GM12801 (cell line): Measurements from ENCODE around the gene SUSD4.

Experiments used
- TF ChIP-seq, protein P1 (sequence below): IDR thresholded peaks from one replicate; pipeline ENCODE4 v1.5.1; 2011; ENCODE audit warnings: control low read depth; ENCODE audit not compliant: insufficient read length; ENCODE audit errors: extremely low read depth

The SUSD4 gene

DNA sequence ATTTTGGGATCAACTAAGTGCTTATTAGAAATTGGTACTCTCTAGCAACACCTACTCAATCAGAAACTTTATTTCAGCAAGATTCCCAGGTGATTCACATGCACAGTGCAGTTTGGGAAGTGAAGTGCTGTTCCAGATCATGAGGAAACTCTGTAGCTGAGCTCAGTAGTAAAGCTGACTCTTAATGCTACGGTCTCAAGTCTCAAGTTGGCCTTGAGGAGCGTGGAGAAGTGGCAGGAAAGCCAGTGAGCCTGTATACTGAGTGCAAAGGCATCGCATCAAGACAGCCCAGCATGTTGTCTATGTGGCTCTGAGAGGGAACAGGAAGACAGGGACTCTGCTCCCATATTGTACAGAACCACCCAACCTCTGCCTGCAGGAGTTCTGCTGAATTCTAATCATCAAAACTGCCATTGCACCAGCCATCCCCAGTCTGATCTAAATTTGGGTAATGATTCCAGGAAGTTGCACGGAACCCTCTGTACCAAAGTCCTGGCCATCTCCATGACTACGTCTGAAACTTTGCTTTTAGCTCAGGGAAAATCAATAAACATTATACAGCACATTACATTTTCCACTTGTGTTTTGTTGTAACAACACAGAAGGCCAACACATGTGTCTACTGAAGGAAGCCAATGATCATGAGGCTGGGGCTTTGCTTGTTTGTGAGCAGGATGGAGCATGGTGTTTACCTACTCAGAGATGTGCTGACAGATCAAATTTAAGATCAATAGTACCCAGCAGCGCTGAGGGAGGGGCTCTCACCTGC is 115.8 kb downstream of the SUSD4 start:
- TF ChIP-seq, protein P1, sequence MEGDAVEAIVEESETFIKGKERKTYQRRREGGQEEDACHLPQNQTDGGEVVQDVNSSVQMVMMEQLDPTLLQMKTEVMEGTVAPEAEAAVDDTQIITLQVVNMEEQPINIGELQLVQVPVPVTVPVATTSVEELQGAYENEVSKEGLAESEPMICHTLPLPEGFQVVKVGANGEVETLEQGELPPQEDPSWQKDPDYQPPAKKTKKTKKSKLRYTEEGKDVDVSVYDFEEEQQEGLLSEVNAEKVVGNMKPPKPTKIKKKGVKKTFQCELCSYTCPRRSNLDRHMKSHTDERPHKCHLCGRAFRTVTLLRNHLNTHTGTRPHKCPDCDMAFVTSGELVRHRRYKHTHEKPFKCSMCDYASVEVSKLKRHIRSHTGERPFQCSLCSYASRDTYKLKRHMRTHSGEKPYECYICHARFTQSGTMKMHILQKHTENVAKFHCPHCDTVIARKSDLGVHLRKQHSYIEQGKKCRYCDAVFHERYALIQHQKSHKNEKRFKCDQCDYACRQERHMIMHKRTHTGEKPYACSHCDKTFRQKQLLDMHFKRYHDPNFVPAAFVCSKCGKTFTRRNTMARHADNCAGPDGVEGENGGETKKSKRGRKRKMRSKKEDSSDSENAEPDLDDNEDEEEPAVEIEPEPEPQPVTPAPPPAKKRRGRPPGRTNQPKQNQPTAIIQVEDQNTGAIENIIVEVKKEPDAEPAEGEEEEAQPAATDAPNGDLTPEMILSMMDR, result no peak

DNA sequence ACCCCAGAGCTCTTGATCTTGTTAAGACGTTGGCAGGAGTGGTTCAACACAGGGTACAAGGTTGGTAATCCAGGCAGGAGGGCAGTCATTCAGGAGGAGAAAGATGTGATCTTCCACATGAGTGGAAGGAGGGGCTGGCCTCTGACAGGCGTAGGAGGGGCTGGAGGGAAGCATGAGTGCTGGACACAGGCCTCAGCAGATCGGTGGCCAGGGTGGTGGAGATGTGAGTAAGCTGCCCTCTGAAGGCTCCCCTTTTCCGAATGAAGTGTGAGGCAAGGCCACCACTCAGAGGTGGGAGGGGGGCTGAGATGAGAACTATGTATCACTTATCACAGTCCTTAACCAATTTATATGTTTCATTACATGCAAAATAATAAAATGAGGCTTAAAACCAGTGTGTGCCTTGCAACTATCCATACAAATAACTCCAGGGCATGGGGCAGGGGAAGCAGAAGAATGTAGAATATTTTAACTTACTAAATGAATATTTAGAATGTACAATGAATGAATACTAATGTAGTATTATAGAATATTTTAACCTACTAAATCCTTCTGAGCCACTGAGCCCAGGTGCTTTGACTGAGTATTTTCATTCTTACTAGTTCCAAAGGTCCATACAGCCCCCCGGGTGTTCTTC is 117.4 kb downstream of the SUSD4 start:
- TF ChIP-seq, protein P1, result no peak

DNA sequence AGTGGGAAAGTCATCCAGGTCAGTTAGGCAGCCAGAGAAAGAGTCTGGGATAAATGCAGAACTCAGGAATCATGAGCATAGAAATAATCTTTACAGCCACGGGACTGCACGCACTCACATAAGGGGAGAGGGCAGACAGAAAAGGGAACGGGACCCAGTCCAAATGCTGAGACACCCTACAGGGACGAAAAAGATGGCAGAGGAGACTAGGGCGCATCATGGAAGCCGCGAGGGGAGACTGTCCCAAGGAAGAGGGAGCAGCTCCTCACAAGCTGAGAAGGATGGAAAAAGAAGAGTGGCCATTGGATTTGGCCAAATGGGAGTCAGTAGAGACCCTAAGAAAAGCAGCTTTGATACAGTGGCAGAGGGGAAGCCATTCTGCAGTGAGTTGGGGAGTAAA is 118.0 kb downstream of the SUSD4 start:
- TF ChIP-seq, protein P1, result no peak

DNA sequence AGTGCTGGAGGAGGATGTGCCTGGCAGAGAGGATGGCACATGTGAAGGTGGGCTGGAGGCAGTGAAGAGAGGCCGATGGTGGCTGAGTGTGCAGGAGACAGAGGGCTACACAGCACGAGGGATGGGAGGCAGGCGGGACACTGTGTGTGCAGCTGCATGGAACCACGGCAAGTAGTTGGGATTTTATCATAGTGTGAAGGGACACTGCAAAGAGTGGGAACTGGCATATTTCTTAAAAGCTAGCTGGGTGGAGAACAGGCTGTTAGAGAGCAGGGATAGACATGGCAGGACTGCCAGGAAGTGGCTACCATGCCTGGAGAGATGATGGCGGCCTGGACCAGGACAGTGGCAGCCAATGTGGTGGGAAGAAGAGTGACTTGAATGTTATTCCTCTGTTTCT is 118.6 kb downstream of the SUSD4 start:
- TF ChIP-seq, protein P1, result no peak

DNA sequence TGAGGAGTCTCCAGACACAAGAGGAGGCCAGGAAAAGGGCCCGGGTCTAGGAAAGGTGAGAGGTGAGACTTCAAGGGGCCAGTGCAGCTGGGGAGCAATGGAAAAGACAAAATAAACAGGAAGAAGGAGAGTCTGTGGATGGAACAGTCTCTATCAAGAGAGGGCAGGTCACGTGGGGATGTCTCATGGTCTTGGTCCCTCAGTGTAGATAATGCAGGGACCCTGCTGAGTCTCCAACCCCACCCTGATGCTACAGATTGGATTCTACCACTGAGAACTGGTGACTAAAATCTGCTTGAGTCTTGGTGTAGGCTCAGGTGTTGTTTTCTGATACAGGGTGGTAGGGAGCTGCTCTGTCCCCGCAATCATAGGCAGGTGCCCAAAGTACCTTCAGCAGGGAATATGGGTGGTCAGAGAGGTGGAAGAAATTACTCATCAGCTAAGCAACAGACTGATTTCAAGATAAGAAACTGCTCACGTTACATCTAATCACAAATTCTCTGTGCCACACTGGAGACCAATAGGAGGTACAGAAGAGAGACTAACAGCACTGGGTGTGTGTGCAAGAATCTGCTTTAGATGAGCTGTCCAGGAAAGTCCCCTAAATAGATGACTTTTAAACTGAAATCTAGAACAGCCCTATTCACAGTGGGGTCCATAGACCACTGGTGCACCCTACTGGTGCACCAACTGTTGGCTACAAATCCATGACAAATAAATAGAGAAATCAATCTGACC is 119.4 kb downstream of the SUSD4 start:
- TF ChIP-seq, protein P1, result no peak

DNA sequence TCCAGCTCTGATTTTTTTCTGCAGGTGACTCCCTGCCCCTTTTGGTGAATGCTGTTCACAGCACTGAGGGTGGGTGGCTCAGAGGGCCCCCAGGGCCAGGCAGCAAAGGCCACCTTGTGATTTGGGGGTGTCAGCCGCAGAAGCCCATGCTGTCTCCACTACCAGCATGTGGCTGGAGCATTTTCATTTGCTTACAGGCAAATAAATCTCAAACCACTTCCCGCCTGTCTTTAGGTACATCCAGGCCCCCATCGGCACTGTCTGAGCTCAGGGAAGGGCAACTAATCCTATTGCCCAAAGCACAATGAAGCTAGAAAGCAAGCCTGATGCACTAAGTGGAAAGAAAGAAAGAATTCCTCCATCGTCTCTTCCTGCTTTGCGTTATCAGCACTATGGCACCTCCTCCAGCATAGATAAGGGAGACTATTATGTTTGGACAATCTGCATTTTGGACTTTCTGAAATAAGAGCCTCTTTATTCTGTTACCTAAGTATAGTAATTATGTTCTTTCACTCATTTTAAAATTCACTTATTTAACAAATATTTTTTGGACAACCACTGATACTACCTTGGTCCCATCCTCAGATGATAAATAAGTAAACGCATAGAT is 120.4 kb downstream of the SUSD4 start:
- TF ChIP-seq, protein P1, result no peak

DNA sequence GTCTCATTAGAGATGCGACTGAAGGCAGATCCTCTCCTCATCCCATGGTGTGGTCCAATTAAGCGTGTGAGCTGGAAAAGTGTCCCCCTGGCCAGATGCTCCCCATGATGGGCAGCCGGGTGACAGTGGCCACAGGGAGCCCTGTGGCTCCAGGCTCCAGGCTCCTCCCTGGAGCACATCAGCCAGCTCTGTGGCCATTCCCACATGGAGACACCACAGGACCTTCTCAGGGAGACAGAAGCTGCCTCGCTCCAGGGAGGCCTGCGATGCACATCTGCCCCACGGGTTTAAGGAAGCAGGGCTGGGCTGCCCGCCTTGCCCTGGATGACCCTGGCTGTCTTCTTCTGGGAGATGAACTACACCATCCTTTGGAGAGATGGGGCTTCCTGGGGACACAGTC is 121.0 kb downstream of the SUSD4 start:
- TF ChIP-seq, protein P1, result no peak
